GM21529 (cell line): Measurements from ENCODE around the gene MRPS9.

Source experiments
- ATAC-seq: cut with Tn5 transposase; IDR thresholded peaks from one replicate; pipeline ENCODE4 v1.9.1; 2021; ENCODE audit not compliant: unreplicated experiment

MRPS9 gene

GRCh38 chr2:105149272-105149671, 111.4 kb downstream of the MRPS9 start:
- no peak for ATAC-seq
